HepG2 (cell line): ENCODE measurements around the gene TMEM19. TPM values are rescaled to one million over a fixed set of nuclear protein-coding genes. Genes with fewer than 3 reads are reported as not detected.

Source experiments
- ATAC-seq: fragments of 200-7000 bp; cut with Tn5 transposase; 3 replicates; pipeline ENCODE4 v1.9.1; 2020; ENCODE audit warnings: mild to moderate bottlenecking, moderate library complexity
- BruUV-seq: library from RNA; stranded (reverse); fragments of 400-500 nt; replicated peaks from 2 replicates; lab custom pipeline; 2021; lab: Mats Ljungman, UMichigan
- CTCF ChIA-PET: fragments of 300-600 bp; formaldehyde crosslinking; extraction: SDS; loops from one replicate; lab custom pipeline; 2021; ENCODE audit warnings: low total read pairs, inconsistent platforms, low intra/inter-chr PET ratio; lab: Yijun Ruan, JAX
- POLR2A ChIA-PET: fragments of 350-600 bp; sonication (Branson Sonifier 250); formaldehyde crosslinking; loops from one replicate; lab custom pipeline; 2020; ENCODE audit warnings: antibody characterized with exemption, inconsistent platforms; lab: Yijun Ruan, JAX
- DNase-seq: peaks from one replicate; pipeline ENCODE4 v3.0.0-alpha.2; 2015; ENCODE audit warnings: low spot score
- FAIRE-seq: peaks from 3 replicates; lab custom pipeline; 2011; peaks lifted over from hg19 to GRCh38; lab: Jason Lieb, UNC
- H2AFZ ChIP-seq: one replicate; pipeline ENCODE4 v1.6.1; 2011; ENCODE audit warnings: low read length, inconsistent platforms
- H3K27ac ChIP-seq: fragments of 300-600 bp; 3 replicates; pipeline ENCODE4 v1.8.0; 2011; ENCODE audit warnings: mixed run types, mild to moderate bottlenecking, mixed read lengths, low read length, inconsistent platforms; ENCODE audit not compliant: insufficient read depth; ENCODE audit errors: extremely low read length
- H3K27me3 ChIP-seq, 2 experiments: fragments of 200-600 bp in 1 of 2; 2 replicates in 1 of 2; 3 replicates in 1 of 2; pipeline versions ENCODE4 v1.6.0 to v1.8.0; 2011; ENCODE audit warnings: low read length in 2 of 2, mild to moderate bottlenecking in 2 of 2, moderate library complexity in 2 of 2, inconsistent platforms in 1 of 2; ENCODE audit not compliant: insufficient read depth in 2 of 2, control insufficient read depth in 1 of 2
- H3K36me3 ChIP-seq, 2 experiments: fragments of 200-600 bp in 1 of 2; replicated peaks in 1 of 2; 2 replicates in 1 of 2; 3 replicates in 1 of 2; pipeline versions ENCODE4 v1.5.1 to v1.8.0; 2011; ENCODE audit warnings: low read length in 2 of 2, inconsistent platforms in 1 of 2; ENCODE audit not compliant: insufficient read depth in 2 of 2, control insufficient read depth in 1 of 2
- H3K4me1 ChIP-seq: 2 replicates; pipeline ENCODE4 v1.5.1; 2012; ENCODE audit warnings: low read length, inconsistent platforms; ENCODE audit not compliant: insufficient read depth
- H3K4me2 ChIP-seq: 2 replicates; pipeline ENCODE4 v1.6.0; 2011; ENCODE audit warnings: low read depth, low read length, inconsistent platforms
- H3K4me3 ChIP-seq, 3 experiments: fragments of 200-600 bp in 1 of 3; sonication (generic), shearing (Covaris generic) in 1 of 3; replicated peaks in 1 of 3; 2 replicates each; pipeline ENCODE4 v1.5.1; 2011 to 2016; ENCODE audit warnings: low read length in 3 of 3, inconsistent platforms in 2 of 3, low read depth in 2 of 3, mild to moderate bottlenecking in 2 of 3, control low read depth in 1 of 3, mixed read lengths in 1 of 3; ENCODE audit not compliant: insufficient read depth in 1 of 3
- H3K79me2 ChIP-seq: one replicate; pipeline ENCODE4 v1.6.1; 2011; ENCODE audit warnings: low read length, inconsistent platforms; ENCODE audit not compliant: insufficient read depth
- H3K9ac ChIP-seq: 2 replicates; pipeline ENCODE4 v1.6.0; 2011; ENCODE audit warnings: mild to moderate bottlenecking, low read depth, low read length, inconsistent platforms; ENCODE audit not compliant: insufficient read depth
- H3K9me3 ChIP-seq: 2 replicates; pipeline ENCODE4 v1.5.1; 2012; ENCODE audit warnings: mild to moderate bottlenecking, low read length
- H4K20me1 ChIP-seq: 2 replicates; pipeline ENCODE4 v1.6.0; 2011; ENCODE audit warnings: inconsistent platforms, mild to moderate bottlenecking, low read length, moderate library complexity; ENCODE audit not compliant: insufficient read depth
- E2F5 ChIP-seq: sonication (generic); formaldehyde crosslinking; conservative IDR thresholded peaks from 2 replicates; pipeline ENCODE4 v1.4.0; 2020; ENCODE audit warnings: missing genetic modification reagents
- EP300 ChIP-seq, 3 experiments: sonication (generic) in 1 of 3; formaldehyde crosslinking in 1 of 3; IDR thresholded peaks; 2 replicates each; pipeline versions ENCODE4 v1.5.1 to v1.6.1; 2011 to 2020; ENCODE audit warnings: low read depth in 2 of 3, low read length in 2 of 3, borderline replicate concordance in 1 of 3, improper control_type of control experiment in 1 of 3, mild to moderate bottlenecking in 1 of 3, missing genetic modification reagents in 1 of 3, moderate library complexity in 1 of 3
- MAFF ChIP-seq: IDR thresholded peaks from 2 replicates; pipeline ENCODE4 v1.6.1; 2011; ENCODE audit warnings: low read depth, low read length, improper control_type of control experiment
- MAFK ChIP-seq, 2 experiments: IDR thresholded peaks in 1 of 2; conservative IDR thresholded peaks in 1 of 2; 2 replicates each; pipeline ENCODE4 v1.6.1; 2011; ENCODE audit warnings: improper control_type of control experiment in 2 of 2, low read length in 2 of 2
- NFE2L2 ChIP-seq: fragments of 150-350 bp; IDR thresholded peaks from 2 replicates; pipeline ENCODE4 v1.6.1; 2014; ENCODE audit warnings: low read length
- PBX3 ChIP-seq: sonication (generic); formaldehyde crosslinking; IDR thresholded peaks from 2 replicates; pipeline ENCODE4 v1.8.1; 2023; ENCODE audit warnings: missing genetic modification reagents, inconsistent platforms, borderline replicate concordance
- ZNF143 ChIP-seq: sonication (generic); formaldehyde crosslinking; IDR thresholded peaks from 2 replicates; pipeline ENCODE4 v1.4.0; 2020; ENCODE audit warnings: missing genetic modification reagents
- WGBS: methylation state at CpG from one replicate; pipeline ENCODE4 v1.1.6; 2017; ENCODE audit warnings: low lambda C conversion rate; 5-methylcytosine and 5-hydroxymethylcytosine counted together
- in situ Hi-C: cut with HindIII; loops from 2 replicates; pipeline ENCODE4 v1.10.0; 2017; ENCODE audit warnings: low pct_unique_long_range_greater_than_20kb; ENCODE audit not compliant: extremely low pct_ligation_motif_present
- intact Hi-C: fragments of 100-400 bp; cut with micrococcal nuclease; formaldehyde crosslinking; loops from one replicate; pipeline ENCODE4 v1.10.0; 2022; ENCODE audit not compliant: unreplicated experiment
- polyA plus RNA-seq, 8 experiments: library from polyadenylated mRNA; depleted of rRNA in 3 of 8; stranded (reverse) in 7 of 8; unstranded in 1 of 8; fragments of >200 nt; fragmentation: Illumina TruSeq in 4 of 8; extraction: Trizol in 4 of 8; gene quantifications; 2 replicates each; pipeline versions ENCODE4 v1.2.1 to v1.2.3, GENCODE V29; 2011 to 2016; ENCODE audit warnings: low read depth in 4 of 8, missing spikeins in 1 of 8, mixed read lengths in 1 of 8; ENCODE audit not compliant: insufficient read depth in 1 of 8
- total RNA-seq, 5 experiments: library from RNA; depleted of rRNA; stranded (reverse); fragments of >200 nt; fragmentation: Illumina TruSeq; extraction: Trizol; gene quantifications; 2 replicates each; pipeline ENCODE4 v1.2.3, GENCODE V29; 2016; ENCODE audit warnings: low read depth in 1 of 5

The TMEM19 gene
- total and polyA plus RNA-seq, 2 of the 13 experiments (the other 11 are each of a cell fraction or from before 2014, with no cell fraction given) = 16.9 to 22.5 TPM

GRCh38 chr12:71682466-71682865 lies 3.4 kb upstream of the TMEM19 start:
- ATAC-seq = no peak
- in situ Hi-C loops = no loop called here
- Histone ChIP-seq H3K9ac (no peak overlapping the region), H3K4me3 (no peak overlapping the region), H2AFZ (no peak overlapping the region), H3K4me1 (peaks cover 34% of the 10 kb centered on the region), H3K9me3 (no peaks in the 10 kb centered on the region), H3K36me3 (no peaks in the 10 kb centered on the region), H3K79me2 (peaks cover 4% of the 10 kb centered on the region), H3K27ac (no peak overlapping the region), H4K20me1 (no peaks in the 10 kb centered on the region), H3K27me3 (no peaks in the 10 kb centered on the region), H3K4me2 (no peak overlapping the region)
- TF ChIP-seq MAFF (peak; percentile 22; the same call in 1 of the 2 replicates), ZNF143 (CRISPR knock-in tag) (no peak), EP300 (IDR thresholded peaks at IDR 0.05; ENCODE audit: low read depth in 2 of 2, low read length in 2 of 2) (0 out of 4 replicates have a peak, but pooled peaks of 1 of the 2 experiments have one; percentile 6), EP300 (CRISPR knock-in tag; IDR thresholded peaks at IDR 0.05; ENCODE audit: borderline replicate concordance) (no peak), E2F5 (no peak), MAFK (conservative IDR thresholded peaks at IDR 0.05 in 1 of 2, IDR thresholded peaks at IDR 0.05 in 1 of 2; ENCODE audit: low read length in 2 of 2) (peak in 1 of 2 experiments; percentile 22; a peak in 1 of 4 replicates), NFE2L2 (peak; percentile 56; the same call in 1 of the 2 replicates), PBX3 (no peak)
- no TSS peak for BruUV-seq
- WGBS = 93% methylated on average over 1 of the region's 1 CpG
- intact Hi-C loops = no loop called here
- DNase-seq = peak; percentile 47
- FAIRE-seq = no peak
- ChIA-PET POLR2A (interaction anchor here (2.5 kb wide), 1 partner anchor 19 kb away, joined by 12 read pairs; the partner anchor contains the start of genes THAP2 and ZFC3H1), CTCF (no interaction called here)
